Calu3 (cell line): ENCODE data around the gene PXDN. TPM values are rescaled to one million over a fixed set of nuclear protein-coding genes. Genes with fewer than 3 reads are reported as not detected.

Experiments used
- BruUV-seq: library from RNA; stranded (reverse); fragments of 400-500 nt; replicated peaks from 2 replicates; lab custom pipeline; 2021; lab: Mats Ljungman, UMichigan
- CTCF ChIA-PET: fragments of 300-600 bp; sonication (Branson Sonifier 250); formaldehyde crosslinking; loops from one replicate; lab custom pipeline; 2022; ENCODE audit warnings: antibody characterized with exemption; lab: Charles Lee
- DNase-seq: peaks from one replicate; pipeline ENCODE4 v3.0.0; 2022
- H3K27ac Mint-ChIP-seq: one replicate; pipeline ENCODE4 v1.8.0; 2022; ENCODE audit warnings: mixed read lengths; ENCODE audit not compliant: unreplicated experiment
- H3K27me3 Mint-ChIP-seq: one replicate; pipeline ENCODE4 v1.8.0; 2022; ENCODE audit warnings: mixed read lengths; ENCODE audit not compliant: unreplicated experiment
- H3K36me3 Mint-ChIP-seq: one replicate; pipeline ENCODE4 v1.8.0; 2022; ENCODE audit warnings: mild to moderate bottlenecking, moderate library complexity, mixed read lengths; ENCODE audit not compliant: insufficient read depth, unreplicated experiment
- H3K4me1 Mint-ChIP-seq: one replicate; pipeline ENCODE4 v1.8.0; 2022; ENCODE audit warnings: mild to moderate bottlenecking, low read depth, mixed read lengths; ENCODE audit not compliant: unreplicated experiment
- H3K4me3 Mint-ChIP-seq: one replicate; pipeline ENCODE4 v1.8.0; 2022; ENCODE audit warnings: mild to moderate bottlenecking, low read depth, moderate library complexity, mixed read lengths; ENCODE audit not compliant: unreplicated experiment
- H3K9me3 Mint-ChIP-seq: one replicate; pipeline ENCODE4 v1.8.0; 2022; ENCODE audit warnings: low read depth, mixed read lengths; ENCODE audit not compliant: unreplicated experiment
- intact Hi-C: fragments of 100-400 bp; cut with micrococcal nuclease; formaldehyde crosslinking; loops from one replicate; pipeline ENCODE4 v1.10.0; 2022; ENCODE audit not compliant: unreplicated experiment
- total RNA-seq: library from RNA; stranded (reverse); gene quantifications from 2 replicates; pipeline ENCODE4 v1.2.3, GENCODE V29; 2022
- TF ChIP-seq, protein P1 (sequence below): fragments of 200-600 bp; IDR thresholded peaks from one replicate; pipeline ENCODE4 v1.8.0; 2022; ENCODE audit warnings: antibody characterized with exemption; ENCODE audit not compliant: unreplicated experiment

The PXDN gene
- total RNA-seq, 1 experiment from 2014 or later = not detected

GRCh38 chr2:1749489-1750119, 5.3 kb upstream of the PXDN start:
- intact Hi-C loops = no loop called here
- H3K27me3 Mint-ChIP-seq = no peaks in the 10 kb centered on the region
- TF ChIP-seq, protein P1, sequence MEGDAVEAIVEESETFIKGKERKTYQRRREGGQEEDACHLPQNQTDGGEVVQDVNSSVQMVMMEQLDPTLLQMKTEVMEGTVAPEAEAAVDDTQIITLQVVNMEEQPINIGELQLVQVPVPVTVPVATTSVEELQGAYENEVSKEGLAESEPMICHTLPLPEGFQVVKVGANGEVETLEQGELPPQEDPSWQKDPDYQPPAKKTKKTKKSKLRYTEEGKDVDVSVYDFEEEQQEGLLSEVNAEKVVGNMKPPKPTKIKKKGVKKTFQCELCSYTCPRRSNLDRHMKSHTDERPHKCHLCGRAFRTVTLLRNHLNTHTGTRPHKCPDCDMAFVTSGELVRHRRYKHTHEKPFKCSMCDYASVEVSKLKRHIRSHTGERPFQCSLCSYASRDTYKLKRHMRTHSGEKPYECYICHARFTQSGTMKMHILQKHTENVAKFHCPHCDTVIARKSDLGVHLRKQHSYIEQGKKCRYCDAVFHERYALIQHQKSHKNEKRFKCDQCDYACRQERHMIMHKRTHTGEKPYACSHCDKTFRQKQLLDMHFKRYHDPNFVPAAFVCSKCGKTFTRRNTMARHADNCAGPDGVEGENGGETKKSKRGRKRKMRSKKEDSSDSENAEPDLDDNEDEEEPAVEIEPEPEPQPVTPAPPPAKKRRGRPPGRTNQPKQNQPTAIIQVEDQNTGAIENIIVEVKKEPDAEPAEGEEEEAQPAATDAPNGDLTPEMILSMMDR = no peak

DNA sequence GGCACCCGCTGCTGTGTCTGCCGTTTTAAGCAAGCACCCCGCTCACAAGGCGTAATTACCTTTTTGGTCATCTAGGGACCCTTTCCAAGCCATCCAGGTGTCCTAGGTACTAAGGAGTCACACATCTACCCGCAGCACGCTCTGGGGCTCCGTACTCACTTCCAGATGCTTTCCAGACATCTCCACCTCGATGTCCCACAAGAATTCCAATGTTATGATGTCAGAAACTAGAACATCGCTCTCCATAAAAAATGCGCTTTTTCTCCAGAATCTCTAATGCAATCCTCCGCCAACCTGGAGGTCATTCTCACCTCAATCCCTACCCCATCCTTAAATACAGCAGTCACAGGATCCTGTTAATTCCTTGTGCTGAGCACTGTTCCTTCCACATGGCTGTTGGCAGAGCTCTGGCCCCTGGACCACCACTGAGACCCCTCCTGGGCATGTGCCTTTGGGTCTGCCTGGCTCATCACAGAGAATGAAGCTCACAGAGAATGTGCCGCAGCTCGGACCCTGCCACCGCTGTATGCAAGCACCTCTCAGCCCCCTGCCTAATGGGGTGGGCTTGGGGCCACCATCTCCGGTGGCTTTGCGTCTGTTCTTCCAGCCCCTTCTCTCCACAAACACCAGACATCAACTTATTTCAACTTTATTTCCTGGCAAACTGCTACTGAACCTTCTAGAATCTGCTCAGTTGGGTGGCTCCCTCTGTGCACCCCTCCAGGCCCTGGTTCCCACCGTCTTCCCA, 4.6 kb upstream of the PXDN start:
- no TSS peak for BruUV-seq
- CTCF ChIA-PET = interaction anchor here (0.6 kb wide), 1 partner anchor 170 kb away, joined by 5 read pairs; no protein-coding TSS in a partner anchor
- TF ChIP-seq, protein P1 = no peak
- Mint-ChIP-seq H3K4me1 (no peaks in the 10 kb centered on the region), H3K27me3 (no peaks in the 10 kb centered on the region), H3K9me3 (peaks cover 9% of the 10 kb centered on the region), H3K36me3 (peaks cover 13% of the 10 kb centered on the region), H3K27ac (no peak overlapping the region), H3K4me3 (no peak overlapping the region)
- DNase-seq = no peak
- intact Hi-C loops = no loop called here

More at GRCh38 chr2:1749489-1750119, 5.3 kb upstream of the PXDN start:
- no peak overlapping the region for H3K27ac Mint-ChIP-seq
- CTCF ChIA-PET = no interaction called here
- no TSS peak for BruUV-seq
- no peaks in the 10 kb centered on the region for H3K4me1 Mint-ChIP-seq
- peaks cover 13% of the 10 kb centered on the region for H3K36me3 Mint-ChIP-seq
- no peak for DNase-seq
- H3K9me3 Mint-ChIP-seq = peaks cover 9% of the 10 kb centered on the region
- no peak overlapping the region for H3K4me3 Mint-ChIP-seq

GRCh38 chr2:1748176-1748740, 3.9 kb upstream of the PXDN start:
- CTCF ChIA-PET = interaction anchor here (0.6 kb wide), 1 partner anchor 170 kb away, joined by 5 read pairs; no protein-coding TSS in a partner anchor
- no TSS peak for BruUV-seq
- intact Hi-C loops = no loop called here
- H3K27me3 Mint-ChIP-seq = no peaks in the 10 kb centered on the region
- H3K9me3 Mint-ChIP-seq = peaks cover 9% of the 10 kb centered on the region
- TF ChIP-seq, protein P1 = no peak
- no peak overlapping the region for H3K4me3 Mint-ChIP-seq
- peaks cover 13% of the 10 kb centered on the region for H3K36me3 Mint-ChIP-seq
- H3K4me1 Mint-ChIP-seq = no peaks in the 10 kb centered on the region
- no peak for DNase-seq
- no peak overlapping the region for H3K27ac Mint-ChIP-seq

DNA sequence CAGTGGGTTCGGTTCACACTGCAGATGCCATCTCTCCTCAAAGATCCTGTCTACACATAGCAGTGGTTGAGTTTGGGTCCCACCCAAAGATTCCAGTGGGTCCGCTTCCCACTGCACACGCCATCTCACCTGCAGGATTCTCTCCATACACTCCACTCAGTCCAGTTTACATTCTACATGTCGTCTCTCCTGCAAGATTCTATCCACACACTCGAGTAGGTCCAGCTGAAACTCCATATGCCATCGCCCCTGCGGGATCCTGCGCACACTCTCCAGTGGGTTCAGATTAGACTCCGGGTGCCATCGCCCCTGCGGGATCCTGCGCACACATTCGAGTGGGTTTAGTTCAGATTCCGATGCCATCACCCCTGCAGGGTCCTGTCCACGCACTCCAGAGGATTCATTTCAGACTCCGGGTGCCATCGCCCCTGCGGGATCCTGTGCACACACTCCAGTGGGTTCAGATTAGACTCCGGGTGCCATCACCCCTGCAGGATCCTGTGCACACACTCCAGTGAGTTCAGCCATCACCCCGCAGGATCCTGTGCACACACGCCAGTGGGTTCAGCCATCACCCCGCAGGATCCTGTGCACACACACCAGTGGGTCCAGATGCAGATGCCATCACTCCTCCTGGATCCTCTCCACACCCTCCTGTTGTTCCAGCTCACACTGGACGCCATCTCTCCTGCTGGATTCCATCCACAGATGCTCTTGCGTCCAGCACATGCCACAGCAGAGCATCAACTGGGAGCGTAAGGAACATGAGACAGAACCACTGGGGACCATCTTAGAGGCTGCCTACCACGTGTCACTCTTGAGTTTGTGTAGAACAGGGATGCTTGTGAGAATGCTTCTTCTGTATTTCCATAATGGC, 3.0 kb upstream of the PXDN start:
- Mint-ChIP-seq H3K27me3 (no peaks in the 10 kb centered on the region), H3K27ac (no peak overlapping the region), H3K4me1 (no peaks in the 10 kb centered on the region), H3K9me3 (peaks cover 9% of the 10 kb centered on the region), H3K36me3 (peaks cover 13% of the 10 kb centered on the region), H3K4me3 (no peak overlapping the region)
- DNase-seq = no peak
- intact Hi-C loops = no loop called here
- CTCF ChIA-PET = no interaction called here
- no TSS peak for BruUV-seq
- TF ChIP-seq, protein P1 = no peak
